M059J (cell line): ENCODE measurements around the gene ESR2. TPM values are rescaled to one million over a fixed set of nuclear protein-coding genes. Genes with fewer than 3 reads are reported as not detected.
"Not testable (repeated sequence)": the region's sequence is repeated elsewhere in the genome, so short reads cannot be mapped to it uniquely, and the experiment has no call there.

Experiments used
- DNase-seq: peaks from one replicate; pipeline ENCODE4 v3.0.0-alpha.2; 2012; ENCODE audit warnings: low read depth
- total RNA-seq: library from RNA; depleted of rRNA; stranded (reverse); fragments of >200 nt; shearing (Covaris generic); gene quantifications from 2 replicates; pipeline ENCODE4 v1.2.3, GENCODE V29; 2014

ESR2 gene
- total RNA-seq, 1 experiment from 2014 or later = not detected

- no peak for DNase-seq
Observed at GRCh38 chr14:64221391-64222003, 72.7 kb downstream of the ESR2 start.

- no peak for DNase-seq
Observed at GRCh38 chr14:64220466-64220865, 73.7 kb downstream of the ESR2 start.

GRCh38 chr14:64220056-64220455 is 74.1 kb downstream of the ESR2 start:
- DNase-seq = no peak

- no peak for DNase-seq
Observed at GRCh38 chr14:64218344-64219240, 75.6 kb downstream of the ESR2 start.

- DNase-seq = no peak
Observed at GRCh38 chr14:64217834-64218233, 76.3 kb downstream of the ESR2 start.

GRCh38 chr14:64217308-64217707 is 76.9 kb downstream of the ESR2 start:
- no peak for DNase-seq

- no peak for DNase-seq
Observed at GRCh38 chr14:64215978-64216377, 78.2 kb downstream of the ESR2 start.

- DNase-seq = no peak
Observed at GRCh38 chr14:64215274-64215673, 78.9 kb downstream of the ESR2 start.

- DNase-seq = no peak
Observed at GRCh38 chr14:64213853-64214570, 80.2 kb downstream of the ESR2 start.

GRCh38 chr14:64213086-64213485 is 81.1 kb downstream of the ESR2 start:
- DNase-seq = no peak

GRCh38 chr14:64212666-64213065 is 81.5 kb downstream of the ESR2 start:
- no peak for DNase-seq

- DNase-seq = not testable (repeated sequence)
Observed at GRCh38 chr14:64210912-64211311, 83.3 kb downstream of the ESR2 start.

- no peak for DNase-seq
Observed at GRCh38 chr14:64210216-64210615, 84.0 kb downstream of the ESR2 start.

- no peak for DNase-seq
Observed at GRCh38 chr14:64209444-64210131, 84.6 kb downstream of the ESR2 start.

GRCh38 chr14:64208981-64209380 is 85.2 kb downstream of the ESR2 start:
- no peak for DNase-seq

- no peak for DNase-seq
Observed at GRCh38 chr14:64208261-64208660, 85.9 kb downstream of the ESR2 start.

GRCh38 chr14:64203366-64204006 is 90.7 kb downstream of the ESR2 start:
- no peak for DNase-seq

- DNase-seq = no peak
Observed at GRCh38 chr14:64202716-64203115, 91.5 kb downstream of the ESR2 start.

GRCh38 chr14:64201921-64202545 is 92.1 kb downstream of the ESR2 start:
- no peak for DNase-seq

GRCh38 chr14:64201296-64201695 is 92.9 kb downstream of the ESR2 start:
- DNase-seq = no peak

GRCh38 chr14:64200170-64200569 is 94.0 kb downstream of the ESR2 start:
- no peak for DNase-seq
